ENCODE data around the gene CCDC24.
A peak's percentile ranks its signal among the peaks of the same experiment; 100 is the strongest.

Gene CCDC24

GRCh38 chr1:43963890-43964289 is 27.5 kb upstream of the CCDC24 start:
- no peak for DNase-seq

GRCh38 chr1:43965316-43965715 is 26.1 kb upstream of the CCDC24 start:
- no peak for DNase-seq

DNA sequence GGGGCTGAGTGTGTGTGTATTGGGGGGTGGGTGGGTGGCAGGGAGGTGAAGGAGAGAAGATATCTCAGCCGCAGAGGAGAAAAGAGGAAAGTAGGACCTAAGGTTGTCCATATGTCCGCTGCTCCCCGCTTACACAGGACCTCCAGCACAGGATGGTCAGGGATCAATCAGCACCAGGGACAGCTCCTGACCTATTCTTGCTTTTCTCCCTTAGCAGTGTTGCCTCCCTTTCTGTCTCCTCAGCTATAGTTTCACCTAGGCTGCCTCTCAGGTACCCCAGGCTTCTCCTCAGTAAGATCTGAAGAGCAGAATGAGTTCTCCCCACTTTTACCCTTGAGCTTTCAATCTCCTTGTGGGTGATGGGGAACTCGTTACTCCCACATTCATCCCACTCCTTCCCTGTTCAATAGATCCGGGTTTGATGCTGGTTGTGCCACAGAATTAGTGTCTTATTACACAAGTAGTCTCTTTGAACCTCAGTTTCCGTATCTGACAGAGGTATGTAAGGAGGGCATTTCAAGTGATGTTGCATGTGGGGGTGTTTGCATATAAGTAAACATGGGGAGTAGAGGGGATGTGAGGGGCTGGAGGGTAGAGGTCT is 23.0 kb upstream of the CCDC24 start:
- DNase-seq = peak; percentile 25

DNA sequence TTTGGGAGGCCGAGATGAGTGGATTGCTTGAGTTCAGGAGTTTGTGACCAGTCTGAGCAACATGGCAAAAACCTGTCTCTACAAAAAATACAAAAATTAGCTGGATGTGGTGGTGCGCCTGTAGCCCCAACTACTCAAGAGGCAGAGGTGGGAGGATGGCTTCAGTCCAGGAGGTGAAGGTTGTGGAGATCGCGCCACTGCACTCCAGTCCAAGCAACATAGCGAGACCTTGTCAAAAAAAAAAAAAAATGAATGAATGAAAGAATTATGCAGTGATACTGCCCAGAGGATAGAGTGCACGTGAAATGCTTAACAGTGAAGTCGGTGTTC is 22.0 kb upstream of the CCDC24 start:
- no peak for DNase-seq

DNA sequence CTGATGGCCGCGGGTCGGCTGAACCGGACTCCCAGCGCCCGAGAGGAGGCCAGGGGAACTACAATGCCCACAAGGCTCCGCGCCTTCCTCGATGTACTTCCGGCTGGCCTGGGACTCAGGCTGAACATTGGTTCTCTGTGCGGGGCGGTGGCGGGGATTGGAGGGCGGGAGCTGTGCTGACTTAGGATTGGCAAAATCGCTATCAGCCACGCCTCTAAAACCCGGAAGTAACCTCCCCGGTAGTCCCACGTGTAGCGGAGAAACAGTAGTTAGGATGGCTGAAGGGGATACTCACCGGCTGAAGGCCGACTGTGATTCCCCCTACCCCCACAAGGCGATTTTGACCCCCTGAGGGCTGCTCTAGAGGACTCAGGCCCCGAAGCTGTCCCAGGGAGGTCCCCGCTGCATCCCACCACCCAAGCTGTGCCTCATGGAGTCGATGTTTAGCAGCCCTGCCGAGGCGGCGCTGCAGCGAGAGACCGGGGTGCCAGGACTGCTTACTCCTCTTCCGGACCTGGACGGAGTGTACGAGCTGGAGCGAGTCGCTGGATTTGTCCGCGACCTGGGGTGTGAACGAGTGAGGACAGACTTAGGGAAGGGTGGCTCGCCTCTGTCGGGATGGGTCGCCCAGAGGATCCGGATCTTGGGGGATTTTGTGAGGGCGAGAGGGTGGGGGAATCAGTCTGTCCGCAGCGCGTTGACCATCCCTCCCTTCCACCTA is 21.5 kb upstream of the CCDC24 start, which contains the start of gene DPH2:
DPH2 (plus strand) TSS at position 265 of the 721 bp plus-strand sequence; CDS start at position 431, 166 bp downstream.
- DNase-seq = peak; percentile 95

GRCh38 chr1:43970502-43970901 is 20.9 kb upstream of the CCDC24 start:
- no peak for DNase-seq

- DNase-seq = no peak
These were observed 20.5 kb upstream of the CCDC24 start for GRCh38 chr1:43970911-43971310.

- DNase-seq = no peak
These were observed 19.9 kb upstream of the CCDC24 start for GRCh38 chr1:43971336-43971980.

DNA sequence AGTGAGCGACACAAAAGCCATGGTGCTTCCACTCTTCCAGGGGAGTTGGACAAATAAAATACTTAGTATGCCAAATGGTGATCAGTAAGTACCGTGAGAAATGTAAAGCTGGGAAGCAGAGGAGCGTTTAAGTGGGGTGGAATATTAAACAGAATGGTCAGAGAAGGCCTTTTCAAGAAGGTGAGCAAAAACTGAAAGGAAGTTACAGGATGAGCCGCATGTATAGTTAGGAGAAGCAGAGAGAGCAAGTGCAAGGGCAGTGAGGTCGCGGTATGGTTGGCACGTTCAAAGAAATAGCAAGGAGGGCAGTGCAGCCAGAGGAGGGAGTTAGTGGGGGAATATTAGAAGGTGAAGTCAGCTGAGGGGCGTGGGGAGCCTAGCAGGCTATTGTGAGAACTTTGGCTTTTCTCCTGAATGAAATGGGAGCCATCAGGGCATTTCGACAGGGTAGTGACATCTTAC is 17.4 kb upstream of the CCDC24 start:
- DNase-seq = no peak

- DNase-seq = peak; percentile 91
These were observed 16.8 kb upstream of the CCDC24 start, which contains the start of gene ATP6V0B for GRCh38 chr1:43974443-43975248. TSS of gene ATP6V0B (plus strand) at chr1:43974960. CDS start at chr1:43975041, 81 bp downstream.

DNA sequence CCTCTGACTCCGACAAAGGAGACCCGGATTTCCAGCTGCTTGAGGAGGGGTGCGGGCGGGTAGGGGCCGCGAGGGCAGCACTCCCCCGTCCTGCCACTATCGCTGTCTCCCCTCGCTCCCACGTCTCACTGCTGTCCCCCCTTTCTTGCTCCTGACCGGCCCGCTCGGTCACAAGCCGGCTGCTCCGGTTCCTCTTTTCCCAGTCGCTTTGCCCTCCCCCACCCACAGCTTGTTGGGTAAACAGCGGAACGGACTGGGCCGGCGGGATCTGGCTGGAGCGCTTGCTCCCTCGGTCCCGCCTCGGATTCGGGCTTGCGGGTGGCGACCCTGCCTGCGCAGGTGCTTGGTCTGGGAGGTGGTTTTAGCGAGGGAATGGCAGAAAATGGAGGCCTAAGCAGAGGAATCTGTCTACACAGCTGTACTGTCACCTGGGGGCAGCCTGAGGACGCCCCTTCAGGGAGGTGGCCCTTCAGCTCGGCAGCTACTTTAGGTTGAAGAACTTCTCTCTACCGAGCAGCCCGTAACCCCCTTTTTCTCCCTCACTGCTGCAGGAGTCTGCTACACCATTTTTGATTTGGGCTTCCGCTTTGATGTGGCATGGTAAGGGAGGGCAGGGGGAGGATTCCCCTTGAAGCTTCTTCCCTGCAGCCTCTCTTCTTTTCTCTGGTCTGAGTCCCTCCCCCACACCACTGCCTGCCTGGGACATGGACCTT is 16.0 kb upstream of the CCDC24 start:
- DNase-seq = peak; percentile 52

GRCh38 chr1:43976045-43976444 is 15.4 kb upstream of the CCDC24 start:
- DNase-seq = no peak

GRCh38 chr1:43976890-43977289 is 14.5 kb upstream of the CCDC24 start:
- DNase-seq = no peak

- DNase-seq = no peak
These were observed 13.8 kb upstream of the CCDC24 start for GRCh38 chr1:43977376-43978263.

DNA sequence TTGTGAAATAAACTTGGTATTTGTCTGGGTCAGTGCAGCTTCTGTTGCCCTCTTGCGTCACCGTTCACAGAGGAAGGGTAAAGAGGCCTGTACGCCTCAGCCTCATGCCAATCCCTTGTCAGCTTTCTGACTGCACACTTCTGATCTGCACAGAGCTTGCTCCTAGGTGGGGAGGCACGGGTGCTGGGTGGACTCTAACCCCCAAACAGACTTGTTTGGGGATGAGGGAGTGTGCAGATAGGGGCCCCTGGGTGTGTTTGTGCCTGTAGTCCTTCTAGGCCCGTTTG is 13.2 kb upstream of the CCDC24 start:
- DNase-seq = no peak

DNA sequence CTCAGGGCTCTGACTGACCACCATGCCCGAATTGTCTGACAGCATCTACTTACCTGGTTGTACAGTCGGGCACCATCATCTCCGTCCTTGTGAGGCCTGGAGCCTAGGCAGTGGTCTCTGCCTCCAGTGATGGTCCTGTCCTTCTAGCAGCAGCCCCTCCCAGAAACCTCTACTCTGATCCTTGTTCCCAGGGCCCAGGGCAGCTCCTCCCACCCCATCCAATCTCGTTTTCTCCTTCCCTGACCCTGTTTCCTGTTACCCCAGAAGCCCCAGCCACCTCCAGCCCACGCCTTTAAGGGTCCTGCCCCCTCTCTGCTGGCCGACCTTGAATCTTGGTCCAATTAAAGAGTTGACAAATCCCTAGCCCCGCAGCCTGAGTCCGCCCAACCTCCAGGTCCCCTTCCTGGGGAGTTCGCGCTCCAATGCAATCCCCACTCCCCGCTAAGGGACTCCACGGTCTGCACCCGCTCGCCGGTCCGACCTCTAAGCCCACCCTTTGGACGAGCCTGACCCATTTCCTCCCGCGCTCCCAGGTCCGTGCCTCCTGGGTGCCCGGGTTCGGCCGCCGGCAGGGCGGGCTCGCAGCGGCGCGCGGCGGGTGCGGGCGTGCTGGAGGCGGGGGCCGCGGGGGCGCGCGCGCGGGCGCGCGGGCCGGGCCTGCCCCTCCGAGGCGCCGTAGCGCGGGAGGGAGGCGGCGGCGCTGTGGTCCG is 12.7 kb upstream of the CCDC24 start, which contains the start of gene B4GALT2:
B4GALT2 (plus strand) TSS at position 660 of the 710 bp plus-strand sequence. CDS start 1,951 bp downstream, outside the sequence.
- DNase-seq = peak; percentile 51

- no peak for DNase-seq
These were observed 12.2 kb upstream of the CCDC24 start for GRCh38 chr1:43979261-43979527.

GRCh38 chr1:43979528-43980254 is 11.7 kb upstream of the CCDC24 start:
- peak; percentile 20 for DNase-seq

DNA sequence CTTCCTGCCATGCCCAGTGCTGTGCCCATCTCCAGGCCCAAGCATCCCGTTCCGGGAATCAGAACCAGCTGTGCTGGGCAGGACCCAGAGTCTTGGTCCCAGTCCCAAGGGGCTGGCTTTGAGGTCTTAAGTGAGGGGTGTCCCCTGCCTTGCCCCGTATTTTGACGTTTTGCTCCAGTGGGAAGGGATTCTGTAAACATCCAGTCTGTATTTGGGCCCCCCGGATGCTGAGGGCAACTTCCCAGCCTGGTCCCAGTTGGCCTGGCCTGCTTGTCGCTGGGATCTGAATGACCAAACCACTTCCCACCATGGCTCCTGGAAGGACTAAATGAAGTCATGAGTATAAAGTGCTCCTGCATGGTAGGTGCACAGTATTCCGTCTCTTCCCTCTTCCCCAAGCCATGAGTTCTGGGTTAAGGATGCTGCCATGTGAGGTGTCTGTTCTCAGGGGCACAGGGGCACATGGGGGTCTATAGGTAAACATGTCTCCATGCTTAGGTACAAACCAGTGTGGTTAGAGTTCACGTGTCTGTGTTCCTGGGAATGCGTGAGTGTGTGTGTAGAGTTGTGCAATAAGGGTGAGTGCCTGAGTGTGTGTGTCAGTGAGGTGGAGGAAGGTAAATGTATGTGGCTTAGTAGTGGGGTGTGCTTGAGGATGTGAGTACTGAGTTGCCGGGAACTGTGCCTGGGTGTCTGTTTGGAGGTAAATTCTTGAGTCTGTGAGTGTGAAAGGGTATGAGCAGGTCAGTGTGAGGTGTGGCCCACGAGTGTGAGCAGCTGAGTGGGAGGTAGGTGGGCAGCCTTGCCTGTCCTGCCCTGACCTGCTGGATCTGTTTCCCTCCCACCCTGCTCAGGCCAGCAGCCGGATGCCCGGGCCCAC is 10.9 kb upstream of the CCDC24 start:
- DNase-seq = no peak

All from CD4-positive, alpha-beta T cell treated with Interleukin-12 subunit alpha and Interleukin-12 subunit beta, for 1 hour (primary cell).